ENCODE results near the gene PAIP2. TPM values are rescaled to one million over a fixed set of nuclear protein-coding genes. Genes with fewer than 3 reads are reported as not detected.
"Not testable (repeated sequence)": the region's sequence is repeated elsewhere in the genome, so short reads cannot be mapped to it uniquely, and the experiment has no call there.

Gene PAIP2
- total and polyA plus RNA-seq, 4 donors: 55.6 to 83.1 (median 70.6) TPM

- WGBS, 2 donors: 57 to 89% methylated on average over 2 of the region's 2 CpGs
- Histone ChIP-seq H3K4me1 (ENCODE audit: control insufficient read depth in 5 of 5, insufficient read depth in 5 of 5, low read length in 5 of 5) (peaks cover 0 to 26% (median 4%) of the 10 kb centered on the region in 5 donors), H3K9ac (ENCODE audit: insufficient read depth in 1 of 2, low read length in 2 of 2) (no peak overlapping the region), H3K27me3 (ENCODE audit: control insufficient read depth in 3 of 3, insufficient read depth in 3 of 3, low read length in 2 of 3) (no peaks in the 10 kb centered on the region), H3K36me3 (ENCODE audit: control insufficient read depth in 4 of 4, insufficient read depth in 4 of 4, low read length in 4 of 4) (peaks cover 0 to 9% (median 7%) of the 10 kb centered on the region in 4 donors), H3K9me3 (ENCODE audit: control insufficient read depth in 4 of 4, insufficient read depth in 3 of 4, low read length in 3 of 4) (no peaks in the 10 kb centered on the region), H3K27ac (ENCODE audit: low read depth in 1 of 2, low read length in 1 of 2) (no peak overlapping the region), H3K4me3 (no peak overlapping the region)
- DNase-seq: no peak
- ATAC-seq (ENCODE audit: insufficient read depth, low FRiP score): no peak
- TF ChIP-seq, protein P1, sequence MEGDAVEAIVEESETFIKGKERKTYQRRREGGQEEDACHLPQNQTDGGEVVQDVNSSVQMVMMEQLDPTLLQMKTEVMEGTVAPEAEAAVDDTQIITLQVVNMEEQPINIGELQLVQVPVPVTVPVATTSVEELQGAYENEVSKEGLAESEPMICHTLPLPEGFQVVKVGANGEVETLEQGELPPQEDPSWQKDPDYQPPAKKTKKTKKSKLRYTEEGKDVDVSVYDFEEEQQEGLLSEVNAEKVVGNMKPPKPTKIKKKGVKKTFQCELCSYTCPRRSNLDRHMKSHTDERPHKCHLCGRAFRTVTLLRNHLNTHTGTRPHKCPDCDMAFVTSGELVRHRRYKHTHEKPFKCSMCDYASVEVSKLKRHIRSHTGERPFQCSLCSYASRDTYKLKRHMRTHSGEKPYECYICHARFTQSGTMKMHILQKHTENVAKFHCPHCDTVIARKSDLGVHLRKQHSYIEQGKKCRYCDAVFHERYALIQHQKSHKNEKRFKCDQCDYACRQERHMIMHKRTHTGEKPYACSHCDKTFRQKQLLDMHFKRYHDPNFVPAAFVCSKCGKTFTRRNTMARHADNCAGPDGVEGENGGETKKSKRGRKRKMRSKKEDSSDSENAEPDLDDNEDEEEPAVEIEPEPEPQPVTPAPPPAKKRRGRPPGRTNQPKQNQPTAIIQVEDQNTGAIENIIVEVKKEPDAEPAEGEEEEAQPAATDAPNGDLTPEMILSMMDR (IDR thresholded peaks at IDR 0.05; ENCODE audit: control extremely low read depth, extremely low read depth): no peak
These were observed 2.5 kb downstream of the PAIP2 start for GRCh38 chr5:139344177-139344576.

DNA sequence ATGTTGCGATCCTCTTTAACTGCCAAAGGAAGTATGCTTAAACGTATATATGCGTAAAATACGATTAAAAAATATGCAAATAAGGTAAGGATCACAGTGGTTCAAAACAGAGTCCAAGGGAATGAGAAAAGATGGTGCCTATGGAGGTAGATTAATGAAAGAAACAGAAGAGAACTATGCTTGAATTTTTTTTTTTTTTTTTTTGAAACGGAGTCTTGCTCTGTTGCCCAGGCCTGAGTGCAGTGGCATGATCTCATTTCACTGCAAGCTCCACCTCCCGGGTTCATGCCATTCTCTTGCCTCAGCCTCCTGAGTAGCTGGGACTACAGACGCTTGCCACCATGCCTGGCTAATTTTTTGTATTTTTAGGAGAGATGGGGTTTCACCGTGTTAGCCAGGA lies 3.8 kb downstream of the PAIP2 start:
- H3K9ac ChIP-seq (ENCODE audit: insufficient read depth in 1 of 2, low read length in 2 of 2); H3K4me3 ChIP-seq; ATAC-seq (ENCODE audit: insufficient read depth, low FRiP score); H3K27me3 ChIP-seq (ENCODE audit: control insufficient read depth in 3 of 3, insufficient read depth in 3 of 3, low read length in 2 of 3); H3K27ac ChIP-seq (ENCODE audit: low read depth in 1 of 2, low read length in 1 of 2); DNase-seq; H3K9me3 ChIP-seq (ENCODE audit: control insufficient read depth in 4 of 4, insufficient read depth in 3 of 4, low read length in 3 of 4); H3K36me3 ChIP-seq (ENCODE audit: control insufficient read depth in 4 of 4, insufficient read depth in 4 of 4, low read length in 4 of 4): not testable (repeated sequence)
- 93 to 96% methylated on average over 8 of the region's 8 CpGs for WGBS, 2 donors
- H3K4me1 ChIP-seq (ENCODE audit: control insufficient read depth in 5 of 5, insufficient read depth in 5 of 5, low read length in 5 of 5): peaks cover 0 to 26% (median 4%) of the 10 kb centered on the region in 5 donors

DNA sequence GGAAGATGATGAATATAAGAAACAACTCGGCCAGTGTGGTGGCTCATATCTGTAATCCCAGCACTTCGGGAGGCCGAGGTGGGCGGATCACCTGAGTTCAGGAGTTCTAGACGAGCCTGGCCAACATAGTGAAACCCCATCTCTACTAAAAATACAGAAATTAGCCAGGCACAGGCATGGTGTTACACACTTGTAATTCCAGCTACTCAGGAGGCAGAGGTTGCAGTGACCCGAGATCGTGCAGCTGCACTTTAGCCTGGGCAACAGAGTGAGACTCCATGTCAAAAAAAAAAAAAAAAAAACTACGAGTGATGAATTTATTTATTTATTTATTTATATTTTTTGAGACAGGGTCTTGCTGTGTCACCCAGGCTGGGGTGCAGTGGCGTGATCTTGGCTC lies 6.2 kb downstream of the PAIP2 start:
- H3K9ac ChIP-seq (ENCODE audit: insufficient read depth in 1 of 2, low read length in 2 of 2): not testable (repeated sequence)

DNA sequence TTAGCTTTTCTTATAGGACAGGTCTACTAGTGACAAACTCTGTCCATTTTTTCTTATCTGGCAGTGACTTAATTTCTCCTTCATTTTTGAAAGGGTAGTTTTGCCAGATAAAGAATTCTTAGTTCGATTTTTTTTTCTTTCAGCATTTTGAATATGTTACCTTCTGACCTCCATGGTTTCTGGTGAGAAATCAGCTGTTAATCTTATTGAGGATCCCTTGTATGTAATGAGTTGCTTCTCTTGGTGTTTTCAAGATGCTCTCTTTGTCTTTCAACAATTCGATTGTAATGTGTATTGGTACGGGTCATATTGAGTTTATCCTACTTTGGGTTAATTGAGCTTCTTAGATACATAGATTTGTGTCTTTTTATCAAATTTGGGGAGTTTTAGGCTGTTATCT lies 12.5 kb downstream of the PAIP2 start:
- Histone ChIP-seq H3K4me3 (no peak overlapping the region), H3K27me3 (ENCODE audit: control insufficient read depth in 3 of 3, insufficient read depth in 3 of 3, low read length in 2 of 3) (no peaks in the 10 kb centered on the region), H3K4me1 (ENCODE audit: control insufficient read depth in 5 of 5, insufficient read depth in 5 of 5, low read length in 5 of 5) (peaks cover 0 to 2% (median 0%) of the 10 kb centered on the region in 5 donors), H3K9me3 (ENCODE audit: control insufficient read depth in 4 of 4, insufficient read depth in 3 of 4, low read length in 3 of 4) (no peaks in the 10 kb centered on the region), H3K9ac (ENCODE audit: insufficient read depth in 1 of 2, low read length in 2 of 2) (no peak overlapping the region), H3K27ac (ENCODE audit: low read depth in 1 of 2, low read length in 1 of 2) (no peak overlapping the region), H3K36me3 (ENCODE audit: control insufficient read depth in 4 of 4, insufficient read depth in 4 of 4, low read length in 4 of 4) (peaks cover 0 to 6% (median 6%) of the 10 kb centered on the region in 4 donors)
- TF ChIP-seq, protein P1 (IDR thresholded peaks at IDR 0.05; ENCODE audit: control extremely low read depth, extremely low read depth): no peak
- ATAC-seq (ENCODE audit: insufficient read depth, low FRiP score) (no peak), DNase-seq (no peak)
- WGBS, 2 donors: 97 to 99% methylated on average over 3 of the region's 3 CpGs

More for the DNA sequence above, 6.2 kb downstream of the PAIP2 start:
- not testable (repeated sequence) for DNase-seq; H3K27ac ChIP-seq (ENCODE audit: low read depth in 1 of 2, low read length in 1 of 2); ATAC-seq (ENCODE audit: insufficient read depth, low FRiP score); H3K4me3 ChIP-seq; H3K36me3 ChIP-seq (ENCODE audit: control insufficient read depth in 4 of 4, insufficient read depth in 4 of 4, low read length in 4 of 4); H3K9me3 ChIP-seq (ENCODE audit: control insufficient read depth in 4 of 4, insufficient read depth in 3 of 4, low read length in 3 of 4); H3K27me3 ChIP-seq (ENCODE audit: control insufficient read depth in 3 of 3, insufficient read depth in 3 of 3, low read length in 2 of 3)
- WGBS, 2 donors: 93 to 94% methylated on average over 9 of the region's 9 CpGs
- peaks cover 0 to 14% (median 4%) of the 10 kb centered on the region in 5 donors for H3K4me1 ChIP-seq (ENCODE audit: control insufficient read depth in 5 of 5, insufficient read depth in 5 of 5, low read length in 5 of 5)

- not testable (repeated sequence) for ATAC-seq (ENCODE audit: insufficient read depth, low FRiP score); H3K4me3 ChIP-seq; H3K4me1 ChIP-seq (ENCODE audit: control insufficient read depth in 5 of 5, insufficient read depth in 5 of 5, low read length in 5 of 5); H3K27ac ChIP-seq (ENCODE audit: low read depth in 1 of 2, low read length in 1 of 2); DNase-seq; H3K27me3 ChIP-seq (ENCODE audit: control insufficient read depth in 3 of 3, insufficient read depth in 3 of 3, low read length in 2 of 3); H3K9me3 ChIP-seq (ENCODE audit: control insufficient read depth in 4 of 4, insufficient read depth in 3 of 4, low read length in 3 of 4); H3K9ac ChIP-seq (ENCODE audit: insufficient read depth in 1 of 2, low read length in 2 of 2); H3K36me3 ChIP-seq (ENCODE audit: control insufficient read depth in 4 of 4, insufficient read depth in 4 of 4, low read length in 4 of 4)
- WGBS, 2 donors: 95 to 97% methylated on average over 8 of the region's 8 CpGs
These were observed 14.2 kb downstream of the PAIP2 start for GRCh38 chr5:139355900-139356299.
